Measurements from ENCODE around the gene HELZ2. TPM values are rescaled to one million over a fixed set of nuclear protein-coding genes. Genes with fewer than 3 reads are reported as not detected.

HELZ2 gene
- total RNA-seq, 4 donors from 2014 or later: 26.9 to 35.4 (median 28.6) TPM

- WGBS, 2 donors: 58 to 69% methylated on average over 3 to 7 of the region's 10 CpGs
- no peak for DNase-seq (ENCODE audit: low spot score in 2 of 2)
- no peak for TF ChIP-seq CTCF (IDR thresholded peaks at IDR 0.05)
- H3K4me3 ChIP-seq (ENCODE audit: low read depth, poor library complexity, severe bottlenecking): no peak overlapping the region
- intact Hi-C loops (cut with DNase I; ENCODE audit: low total_unique reads): loop anchor here (5.0 kb wide), 1 partner anchor 430 kb away; no protein-coding TSS in a partner anchor
These were observed 31.3 kb downstream of the HELZ2 start for GRCh38 chr20:63542696-63543095.

DNA sequence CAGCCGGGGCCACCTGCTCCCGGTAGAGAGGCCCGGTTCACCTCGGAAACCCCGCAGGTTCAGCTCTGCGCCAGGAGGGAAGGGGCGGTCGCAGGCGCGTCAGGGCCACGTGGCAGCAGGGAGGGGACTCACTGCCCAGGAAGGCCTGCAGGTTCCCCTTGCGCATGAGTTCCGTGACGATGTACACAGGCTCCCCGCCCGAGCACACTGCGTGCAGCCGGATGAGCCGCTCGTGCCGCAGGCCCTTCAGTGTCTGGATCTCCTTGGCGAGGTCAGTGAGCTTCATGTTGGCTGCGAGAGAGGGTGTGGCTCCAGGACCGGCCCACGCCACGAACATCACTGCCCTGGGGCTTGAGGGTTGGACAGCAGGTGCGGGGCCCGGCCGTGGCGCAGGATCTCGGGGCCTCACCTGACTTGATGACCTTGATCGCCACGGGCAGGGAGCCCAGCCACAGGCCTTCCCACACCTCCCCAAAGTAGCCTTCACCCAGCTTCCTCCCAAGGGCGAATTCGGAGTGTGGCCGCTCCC, 31.9 kb downstream of the HELZ2 start:
- DNase-seq (ENCODE audit: low spot score in 2 of 2): no peak
- H3K4me3 ChIP-seq (ENCODE audit: low read depth, poor library complexity, severe bottlenecking): no peak overlapping the region
- TF ChIP-seq CTCF (IDR thresholded peaks at IDR 0.05) (no peak), POLR2A (IDR thresholded peaks at IDR 0.05) (no peak)
- intact Hi-C loops (cut with DNase I; ENCODE audit: low total_unique reads): loop anchor here (5.0 kb wide), 1 partner anchor 430 kb away; no protein-coding TSS in a partner anchor
- WGBS, 2 donors: 50 to 64% methylated on average over 17 to 28 of the region's 36 CpGs

GRCh38 chr20:63541371-63541770, 32.7 kb downstream of the HELZ2 start:
- intact Hi-C loops (cut with DNase I; ENCODE audit: low total_unique reads): loop anchor here (5.0 kb wide), 1 partner anchor 431 kb away; no protein-coding TSS in a partner anchor
- WGBS, 2 donors: 89 to 91% methylated on average over 22 to 25 of the region's 28 CpGs
- no peak for DNase-seq (ENCODE audit: low spot score in 2 of 2)
- no peak for TF ChIP-seq CTCF (IDR thresholded peaks at IDR 0.05)
- no peak for TF ChIP-seq POLR2A (IDR thresholded peaks at IDR 0.05)
- no peak overlapping the region for H3K4me3 ChIP-seq (ENCODE audit: low read depth, poor library complexity, severe bottlenecking)

DNA sequence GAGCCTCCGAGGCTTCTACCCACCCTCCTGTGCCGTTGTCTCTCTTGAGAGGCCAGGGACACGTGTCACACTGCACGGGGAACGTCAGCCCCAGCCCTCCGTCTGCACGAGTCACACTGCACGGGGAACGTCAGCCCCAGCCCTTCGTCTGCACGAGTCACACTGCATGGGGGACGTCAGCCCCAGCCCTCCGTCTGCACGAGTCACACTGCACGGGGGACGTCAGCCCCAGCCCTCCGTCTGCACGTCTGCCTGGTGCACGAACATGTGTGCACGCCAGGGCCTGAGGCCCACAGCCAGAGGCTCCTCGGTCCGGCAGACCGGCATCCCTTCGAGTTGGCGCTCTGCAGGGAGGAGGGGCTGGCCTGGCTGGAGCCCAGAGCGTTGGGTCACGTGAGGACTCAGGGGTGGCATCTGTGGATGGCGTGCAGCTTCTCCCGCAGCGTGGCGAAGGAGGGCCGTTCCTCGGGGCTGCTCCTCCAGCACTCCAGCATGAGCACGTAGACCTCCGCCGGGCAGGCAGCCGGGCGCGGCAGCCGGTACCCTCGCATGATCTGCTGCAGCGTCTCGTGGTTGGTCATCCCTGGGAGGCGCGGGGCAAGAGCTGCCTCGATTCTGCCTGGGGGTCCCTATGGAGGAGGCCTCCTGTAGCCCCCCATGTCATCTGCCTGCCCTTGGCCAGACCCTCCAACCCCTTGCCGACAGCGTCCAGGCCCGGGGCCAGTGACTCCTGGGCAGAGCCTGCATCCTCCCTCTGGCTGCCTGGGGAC, 33.4 kb downstream of the HELZ2 start:
- no peak for DNase-seq (ENCODE audit: low spot score in 2 of 2)
- 25 to 49% methylated on average over 26 to 47 of the region's 49 CpGs for WGBS, 2 donors
- intact Hi-C loops (cut with DNase I; ENCODE audit: low total_unique reads): loop anchor here (5.0 kb wide), 1 partner anchor 432 kb away; no protein-coding TSS in a partner anchor
- TF ChIP-seq POLR2A (IDR thresholded peaks at IDR 0.05) (no peak), CTCF (IDR thresholded peaks at IDR 0.05) (no peak)
- no peak overlapping the region for H3K4me3 ChIP-seq (ENCODE audit: low read depth, poor library complexity, severe bottlenecking)

DNA sequence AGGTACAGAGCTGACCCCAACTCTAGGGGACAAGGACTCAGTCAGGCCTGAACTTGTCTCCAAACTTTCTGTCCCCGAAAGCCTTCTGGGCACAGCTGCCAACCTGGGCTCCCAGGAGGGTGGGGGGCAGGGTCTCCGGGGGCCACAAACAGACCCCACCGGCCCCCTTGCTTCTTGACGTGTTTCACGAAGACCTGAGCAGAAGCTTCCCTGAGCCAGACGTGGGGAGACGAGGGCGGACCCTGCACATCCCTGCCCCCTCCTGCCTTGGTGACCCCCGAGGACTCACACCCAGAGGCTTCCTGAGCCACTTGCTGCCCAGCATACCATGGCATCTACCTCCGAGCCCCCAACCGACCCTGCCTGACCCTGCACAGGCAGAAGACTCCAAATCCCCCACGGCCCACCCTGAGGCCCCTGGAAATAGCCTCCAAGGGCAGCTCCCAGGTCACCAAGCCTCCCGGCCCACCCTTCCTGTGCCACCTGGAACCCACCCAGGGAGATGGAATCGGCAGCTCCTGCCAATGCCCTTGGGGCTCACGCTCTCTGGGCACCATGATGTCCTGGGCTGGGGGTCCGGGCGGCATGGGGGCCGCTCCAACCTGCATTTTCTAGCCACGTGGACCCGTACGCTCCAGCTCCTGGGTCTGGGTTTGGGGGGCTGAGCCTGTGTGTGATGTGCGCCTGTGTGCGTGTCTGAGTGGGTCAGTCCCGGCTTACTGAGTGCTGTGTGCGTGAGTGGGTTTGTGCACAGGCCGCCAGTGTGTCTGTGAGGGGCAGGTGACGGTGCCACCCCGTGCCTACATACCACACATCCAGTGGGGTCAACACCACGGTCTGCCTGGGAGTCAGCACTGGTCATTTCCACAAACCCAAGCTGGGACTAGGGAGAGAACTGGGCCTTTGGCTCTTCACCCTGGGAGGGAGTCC, 34.3 kb downstream of the HELZ2 start:
- intact Hi-C loops (cut with DNase I; ENCODE audit: low total_unique reads): loop anchor here (5.0 kb wide), 1 partner anchor 433 kb away; no protein-coding TSS in a partner anchor
- no peak for DNase-seq (ENCODE audit: low spot score in 2 of 2)
- no peak overlapping the region for H3K4me3 ChIP-seq (ENCODE audit: low read depth, poor library complexity, severe bottlenecking)
- TF ChIP-seq CTCF (IDR thresholded peaks at IDR 0.05) (no peak), POLR2A (IDR thresholded peaks at IDR 0.05) (no peak)
- 83 to 88% methylated on average over 27 to 29 of the region's 29 CpGs for WGBS, 2 donors
